HCT116 (cell line): ENCODE data around the gene IFIT5. TPM values are rescaled to one million over a fixed set of nuclear protein-coding genes. Genes with fewer than 3 reads are reported as not detected.

ENCODE experiments used
- ATAC-seq: fragments of 200-7000 bp; cut with Tn5 transposase; 2 replicates; pipeline ENCODE4 v1.9.1; 2020; ENCODE audit warnings: mild to moderate bottlenecking, moderate library complexity
- BruUV-seq: library from RNA; stranded (reverse); fragments of 400-500 nt; replicated peaks from 2 replicates; lab custom pipeline; 2021; lab: Mats Ljungman, UMichigan
- CTCF ChIA-PET: fragments of 300-600 bp; sonication (Branson Sonifier 250); formaldehyde crosslinking; loops from one replicate; lab custom pipeline; 2021; ENCODE audit warnings: antibody characterized with exemption; lab: Charles Lee
- POLR2A ChIA-PET: fragments of 300-600, 350-600 bp; sonication (Branson Sonifier 250); formaldehyde crosslinking; loops from one replicate; lab custom pipeline; 2021; ENCODE audit warnings: antibody characterized with exemption; lab: Charles Lee
- RAD21 ChIA-PET, 2 experiments: fragments of 300-600 bp; sonication (Branson Sonifier 250); formaldehyde crosslinking; loops; one replicate each; lab custom pipeline; 2023; ENCODE audit warnings: low total read pairs in 2 of 2; ENCODE audit not compliant: uncharacterized antibody in 2 of 2, unreplicated experiment in 2 of 2, low non-redundant PET in 1 of 2; lab: Charles Lee
- DNase-seq: peaks from one replicate; pipeline ENCODE4 v3.0.0-alpha.2; 2010; ENCODE audit warnings: low read depth, low spot score
- H2AFZ ChIP-seq: fragments of 200-600 bp; shearing (Covaris generic), sonication (generic); 2 replicates; pipeline ENCODE4 v1.6.1; 2017; ENCODE audit warnings: low read depth, mixed run types, mixed read lengths, antibody characterized with exemption, low read length; ENCODE audit not compliant: poor library complexity, severe bottlenecking
- H3K27ac ChIP-seq: 2 replicates; pipeline ENCODE4 v1.5.1; 2012; ENCODE audit warnings: low read depth, low read length
- H3K27me3 ChIP-seq: fragments of 200-600 bp; sonication (generic); 2 replicates; pipeline ENCODE4 v1.6.1; 2016; ENCODE audit warnings: mixed run types, low read length, mixed read lengths; ENCODE audit not compliant: insufficient read depth
- H3K36me3 ChIP-seq, 2 experiments: fragments of 200-500 bp in 1 of 2; fragments of 200-600 bp in 1 of 2; sonication (Bioruptor generic) in 1 of 2; sonication (generic) in 1 of 2; 2 replicates each; pipeline versions ENCODE4 v1.5.1 to v1.6.1; 2014 to 2016; ENCODE audit warnings: low read length in 2 of 2, inconsistent platforms in 1 of 2, mixed read lengths in 1 of 2, mixed run types in 1 of 2; ENCODE audit not compliant: insufficient read depth in 2 of 2, control insufficient read depth in 1 of 2
- H3K4me1 ChIP-seq, 2 experiments: fragments of 200-600 bp in 1 of 2; sonication (generic) in 1 of 2; 2 replicates each; pipeline versions ENCODE4 v1.5.1 to v1.6.1; 2012 to 2017; ENCODE audit warnings: low read length in 2 of 2, inconsistent platforms in 1 of 2, mild to moderate bottlenecking in 1 of 2, mixed read lengths in 1 of 2, mixed run types in 1 of 2, moderate library complexity in 1 of 2; ENCODE audit not compliant: insufficient read depth in 2 of 2, control insufficient read depth in 1 of 2
- H3K4me2 ChIP-seq: fragments of 200-600 bp; sonication (generic); 2 replicates; pipeline ENCODE4 v1.6.1; 2017; ENCODE audit warnings: mixed run types, low read length, mixed read lengths
- H3K4me3 ChIP-seq, 2 experiments: fragments of 200-600 bp in 1 of 2; sonication (generic) in 1 of 2; replicated peaks in 1 of 2; 2 replicates each; pipeline ENCODE4 v1.5.1; 2011 to 2016; ENCODE audit warnings: low read length in 2 of 2, control low read depth in 1 of 2, low read depth in 1 of 2, mild to moderate bottlenecking in 1 of 2, mixed read lengths in 1 of 2, mixed run types in 1 of 2
- H3K79me2 ChIP-seq: fragments of 200-600 bp; sonication (generic); 2 replicates; pipeline ENCODE4 v1.6.1; 2017; ENCODE audit warnings: mild to moderate bottlenecking, mixed run types, low read length, moderate library complexity, mixed read lengths; ENCODE audit not compliant: insufficient read depth
- H3K9ac ChIP-seq: fragments of 200-600 bp; sonication (generic); 2 replicates; pipeline ENCODE4 v1.6.1; 2016; ENCODE audit warnings: low read length, mixed read lengths
- H3K9me2 ChIP-seq: fragments of 200-600 bp; sonication (generic), shearing (Covaris generic); 2 replicates; pipeline ENCODE4 v1.6.1; 2017; ENCODE audit warnings: mixed run types, mild to moderate bottlenecking, moderate library complexity; ENCODE audit not compliant: insufficient read depth
- H3K9me3 ChIP-seq, 2 experiments: fragments of 200-500 bp in 1 of 2; fragments of 200-600 bp in 1 of 2; sonication (Bioruptor generic) in 1 of 2; sonication (generic) in 1 of 2; 2 replicates each; pipeline ENCODE4 v1.6.1; 2014 to 2017; ENCODE audit warnings: low read length in 2 of 2, mixed read lengths in 2 of 2, inconsistent platforms in 1 of 2, low read depth in 1 of 2, mild to moderate bottlenecking in 1 of 2, mixed run types in 1 of 2, moderate library complexity in 1 of 2; ENCODE audit not compliant: control insufficient read depth in 1 of 2, insufficient read depth in 1 of 2
- H4K20me1 ChIP-seq: fragments of 200-600 bp; sonication (generic), shearing (Covaris generic); 2 replicates; pipeline ENCODE4 v1.6.1; 2017; ENCODE audit warnings: mixed run types, mild to moderate bottlenecking, moderate library complexity; ENCODE audit not compliant: insufficient read depth
- EGR1 ChIP-seq: IDR thresholded peaks from 2 replicates; pipeline ENCODE4 v1.6.1; 2012; ENCODE audit warnings: low read depth
- ELF1 ChIP-seq: IDR thresholded peaks from 2 replicates; pipeline ENCODE4 v1.6.1; 2012; ENCODE audit warnings: low read depth, borderline replicate concordance
- EZH2 ChIP-seq: fragments of 200-600 bp; sonication (generic); IDR thresholded peaks from 2 replicates; pipeline ENCODE4 v1.6.1; 2017; ENCODE audit warnings: antibody characterized with exemption, mixed run types
- EZH2phosphoT487 ChIP-seq: fragments of 200-600 bp; IDR thresholded peaks from 2 replicates; pipeline ENCODE4 v1.6.1; 2018; ENCODE audit warnings: antibody characterized with exemption, borderline replicate concordance
- JUND ChIP-seq: IDR thresholded peaks from 2 replicates; pipeline ENCODE4 v1.6.1; 2012
- POLR2A ChIP-seq: IDR thresholded peaks from 2 replicates; pipeline ENCODE4 v1.7.0; 2011; ENCODE audit warnings: borderline replicate concordance; ENCODE audit not compliant: insufficient read depth, insufficient read length; ENCODE audit errors: extremely low read depth
- POLR2AphosphoS5 ChIP-seq: IDR thresholded peaks from 2 replicates; pipeline ENCODE4 v1.6.1; 2011; ENCODE audit warnings: mild to moderate bottlenecking, low read depth, low read length, moderate library complexity
- RAD21 ChIP-seq: IDR thresholded peaks from 2 replicates; pipeline ENCODE4 v1.6.1; 2012; ENCODE audit warnings: low read depth, mild to moderate bottlenecking
- SIN3A ChIP-seq: IDR thresholded peaks from 2 replicates; pipeline ENCODE4 v1.6.1; 2012; ENCODE audit warnings: low read depth
- TCF7L2 ChIP-seq: IDR thresholded peaks from 2 replicates; pipeline ENCODE4 v1.7.0; 2011; ENCODE audit warnings: borderline replicate concordance, inconsistent platforms; ENCODE audit not compliant: insufficient read depth, insufficient read length; ENCODE audit errors: extremely low read depth
- YY1 ChIP-seq: IDR thresholded peaks from 2 replicates; pipeline ENCODE4 v1.6.1; 2011; ENCODE audit warnings: low read length, low read depth, moderate library complexity, mild to moderate bottlenecking; ENCODE audit not compliant: insufficient replicate concordance; ENCODE audit errors: extremely low read depth
- ZFX ChIP-seq: fragments of 450-650 bp; IDR thresholded peaks from 2 replicates; pipeline ENCODE4 v1.6.1; 2017
- intact Hi-C: fragments of 100-400 bp; cut with micrococcal nuclease; formaldehyde crosslinking; loops from 2 replicates; pipeline ENCODE4 v1.10.0; 2022
- total RNA-seq: library from RNA; stranded (reverse); gene quantifications from one replicate; pipeline ENCODE4 v1.2.1, GENCODE V29; 2021; ENCODE audit not compliant: unreplicated experiment
- TF ChIP-seq, protein P1 (sequence below), 3 experiments: fragments of 200-600 bp in 1 of 3; sonication (generic) in 1 of 3; IDR thresholded peaks in 2 of 3; conservative IDR thresholded peaks in 1 of 3; 2 replicates each; pipeline ENCODE4 v1.5.1; 2012 to 2017; ENCODE audit warnings: low read depth in 2 of 3, low read length in 2 of 3, antibody characterized with exemption in 1 of 3, borderline replicate concordance in 1 of 3, control low read depth in 1 of 3, mild to moderate bottlenecking in 1 of 3, mixed read lengths in 1 of 3, mixed run types in 1 of 3, moderate library complexity in 1 of 3; ENCODE audit not compliant: insufficient read depth in 1 of 3
- TF ChIP-seq, protein P2 (sequence below): IDR thresholded peaks from 2 replicates; pipeline ENCODE4 v1.6.1; 2011; ENCODE audit warnings: mild to moderate bottlenecking, low read length, moderate library complexity; ENCODE audit not compliant: insufficient replicate concordance; ENCODE audit errors: extremely low read depth
- TF ChIP-seq, protein P3 (sequence below): IDR thresholded peaks from 2 replicates; pipeline ENCODE4 v1.6.1; 2012; ENCODE audit warnings: low read depth

The IFIT5 gene
- total RNA-seq, 1 experiment from 2014 or later, result 11.1 TPM

DNA sequence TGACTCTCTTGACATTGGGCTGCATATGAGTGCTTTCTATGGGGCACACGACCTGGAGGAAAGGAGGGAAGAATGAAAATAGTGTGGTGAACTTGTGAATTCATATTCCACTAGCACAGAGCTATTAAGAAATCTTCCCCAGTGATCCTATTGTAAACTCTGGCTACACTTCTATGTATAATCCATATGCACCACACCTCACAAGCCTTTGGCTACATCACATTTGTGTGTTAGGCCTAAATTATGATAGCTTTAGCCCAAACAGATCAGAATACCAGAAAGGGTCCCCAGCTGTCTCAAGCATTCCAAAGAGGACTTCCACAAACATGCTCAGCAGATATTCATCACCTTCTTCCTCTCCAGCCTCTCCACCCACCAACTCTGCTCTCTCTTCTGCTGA, 46.2 kb upstream of the IFIT5 start:
- RAD21 ChIA-PET, result no interaction called here
- ATAC-seq, result no peak

More for the DNA sequence above, 46.2 kb upstream of the IFIT5 start:
- TF ChIP-seq JUND (no peak), EZH2 (no peak), TCF7L2 (no peak), SIN3A (no peak), EGR1 (no peak), ZFX (no peak), EZH2phosphoT487 (no peak), RAD21 (no peak), ELF1 (no peak), YY1 (no peak), POLR2A (no peak), POLR2AphosphoS5 (no peak)
- TF ChIP-seq, protein P1, sequence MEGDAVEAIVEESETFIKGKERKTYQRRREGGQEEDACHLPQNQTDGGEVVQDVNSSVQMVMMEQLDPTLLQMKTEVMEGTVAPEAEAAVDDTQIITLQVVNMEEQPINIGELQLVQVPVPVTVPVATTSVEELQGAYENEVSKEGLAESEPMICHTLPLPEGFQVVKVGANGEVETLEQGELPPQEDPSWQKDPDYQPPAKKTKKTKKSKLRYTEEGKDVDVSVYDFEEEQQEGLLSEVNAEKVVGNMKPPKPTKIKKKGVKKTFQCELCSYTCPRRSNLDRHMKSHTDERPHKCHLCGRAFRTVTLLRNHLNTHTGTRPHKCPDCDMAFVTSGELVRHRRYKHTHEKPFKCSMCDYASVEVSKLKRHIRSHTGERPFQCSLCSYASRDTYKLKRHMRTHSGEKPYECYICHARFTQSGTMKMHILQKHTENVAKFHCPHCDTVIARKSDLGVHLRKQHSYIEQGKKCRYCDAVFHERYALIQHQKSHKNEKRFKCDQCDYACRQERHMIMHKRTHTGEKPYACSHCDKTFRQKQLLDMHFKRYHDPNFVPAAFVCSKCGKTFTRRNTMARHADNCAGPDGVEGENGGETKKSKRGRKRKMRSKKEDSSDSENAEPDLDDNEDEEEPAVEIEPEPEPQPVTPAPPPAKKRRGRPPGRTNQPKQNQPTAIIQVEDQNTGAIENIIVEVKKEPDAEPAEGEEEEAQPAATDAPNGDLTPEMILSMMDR (IDR thresholded peaks at IDR 0.05 in 2 of 3, conservative IDR thresholded peaks at IDR 0.05 in 1 of 3; ENCODE audit: borderline replicate concordance in 1 of 3, insufficient read depth in 1 of 3, low read depth in 2 of 3, low read length in 2 of 3), result no peak
- TF ChIP-seq, protein P2, sequence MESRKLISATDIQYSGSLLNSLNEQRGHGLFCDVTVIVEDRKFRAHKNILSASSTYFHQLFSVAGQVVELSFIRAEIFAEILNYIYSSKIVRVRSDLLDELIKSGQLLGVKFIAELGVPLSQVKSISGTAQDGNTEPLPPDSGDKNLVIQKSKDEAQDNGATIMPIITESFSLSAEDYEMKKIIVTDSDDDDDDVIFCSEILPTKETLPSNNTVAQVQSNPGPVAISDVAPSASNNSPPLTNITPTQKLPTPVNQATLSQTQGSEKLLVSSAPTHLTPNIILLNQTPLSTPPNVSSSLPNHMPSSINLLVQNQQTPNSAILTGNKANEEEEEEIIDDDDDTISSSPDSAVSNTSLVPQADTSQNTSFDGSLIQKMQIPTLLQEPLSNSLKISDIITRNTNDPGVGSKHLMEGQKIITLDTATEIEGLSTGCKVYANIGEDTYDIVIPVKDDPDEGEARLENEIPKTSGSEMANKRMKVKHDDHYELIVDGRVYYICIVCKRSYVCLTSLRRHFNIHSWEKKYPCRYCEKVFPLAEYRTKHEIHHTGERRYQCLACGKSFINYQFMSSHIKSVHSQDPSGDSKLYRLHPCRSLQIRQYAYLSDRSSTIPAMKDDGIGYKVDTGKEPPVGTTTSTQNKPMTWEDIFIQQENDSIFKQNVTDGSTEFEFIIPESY, result no peak
- TF ChIP-seq, protein P3, sequence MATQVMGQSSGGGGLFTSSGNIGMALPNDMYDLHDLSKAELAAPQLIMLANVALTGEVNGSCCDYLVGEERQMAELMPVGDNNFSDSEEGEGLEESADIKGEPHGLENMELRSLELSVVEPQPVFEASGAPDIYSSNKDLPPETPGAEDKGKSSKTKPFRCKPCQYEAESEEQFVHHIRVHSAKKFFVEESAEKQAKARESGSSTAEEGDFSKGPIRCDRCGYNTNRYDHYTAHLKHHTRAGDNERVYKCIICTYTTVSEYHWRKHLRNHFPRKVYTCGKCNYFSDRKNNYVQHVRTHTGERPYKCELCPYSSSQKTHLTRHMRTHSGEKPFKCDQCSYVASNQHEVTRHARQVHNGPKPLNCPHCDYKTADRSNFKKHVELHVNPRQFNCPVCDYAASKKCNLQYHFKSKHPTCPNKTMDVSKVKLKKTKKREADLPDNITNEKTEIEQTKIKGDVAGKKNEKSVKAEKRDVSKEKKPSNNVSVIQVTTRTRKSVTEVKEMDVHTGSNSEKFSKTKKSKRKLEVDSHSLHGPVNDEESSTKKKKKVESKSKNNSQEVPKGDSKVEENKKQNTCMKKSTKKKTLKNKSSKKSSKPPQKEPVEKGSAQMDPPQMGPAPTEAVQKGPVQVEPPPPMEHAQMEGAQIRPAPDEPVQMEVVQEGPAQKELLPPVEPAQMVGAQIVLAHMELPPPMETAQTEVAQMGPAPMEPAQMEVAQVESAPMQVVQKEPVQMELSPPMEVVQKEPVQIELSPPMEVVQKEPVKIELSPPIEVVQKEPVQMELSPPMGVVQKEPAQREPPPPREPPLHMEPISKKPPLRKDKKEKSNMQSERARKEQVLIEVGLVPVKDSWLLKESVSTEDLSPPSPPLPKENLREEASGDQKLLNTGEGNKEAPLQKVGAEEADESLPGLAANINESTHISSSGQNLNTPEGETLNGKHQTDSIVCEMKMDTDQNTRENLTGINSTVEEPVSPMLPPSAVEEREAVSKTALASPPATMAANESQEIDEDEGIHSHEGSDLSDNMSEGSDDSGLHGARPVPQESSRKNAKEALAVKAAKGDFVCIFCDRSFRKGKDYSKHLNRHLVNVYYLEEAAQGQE, result no peak
- Histone ChIP-seq H4K20me1 (no peaks in the 10 kb centered on the region), H3K9me2 (no peaks in the 10 kb centered on the region), H3K9me3 (no peaks in the 10 kb centered on the region), H2AFZ (no peak overlapping the region), H3K27me3 (no peaks in the 10 kb centered on the region), H3K36me3 (no peaks in the 10 kb centered on the region), H3K79me2 (no peaks in the 10 kb centered on the region), H3K4me3 (no peak overlapping the region), H3K4me2 (no peak overlapping the region), H3K27ac (no peak overlapping the region), H3K9ac (no peak overlapping the region), H3K4me1 (no peaks in the 10 kb centered on the region)
- ChIA-PET CTCF (interaction anchor here (2.8 kb wide), 1 partner anchor 150 kb away, joined by 10 read pairs; no protein-coding TSS in a partner anchor), POLR2A (no interaction called here)
- intact Hi-C loops, result no loop called here
- BruUV-seq, result no TSS peak
- no peak for DNase-seq
